B cell (primary cell): ENCODE measurements around the gene ANKRD31. TPM values are rescaled to one million over a fixed set of nuclear protein-coding genes. Genes with fewer than 3 reads are reported as not detected.

Experiments
- ATAC-seq: fragments of 200-7000 bp; cut with Tn5 transposase; one replicate; pipeline ENCODE4 v1.10.0; 2021; ENCODE audit warnings: low read depth, mild to moderate bottlenecking, moderate number of reproducible peaks, moderate library complexity
- CTCF ChIA-PET: fragments of 350-600 bp; sonication (Branson Sonifier 250); formaldehyde crosslinking; loops from one replicate; lab custom pipeline; 2021; ENCODE audit warnings: antibody characterized with exemption, inconsistent platforms; lab: Charles Lee
- POLR2A ChIA-PET: fragments of 350-600 bp; sonication (Branson Sonifier 250); formaldehyde crosslinking; loops from one replicate; lab custom pipeline; 2021; ENCODE audit warnings: antibody characterized with exemption; lab: Charles Lee
- DNase-seq: peaks from one replicate; pipeline ENCODE4 v3.0.0; 2013
- H2AFZ ChIP-seq: 2 replicates; pipeline ENCODE4 v1.6.1; 2012; ENCODE audit warnings: mild to moderate bottlenecking, low read depth, low read length; ENCODE audit not compliant: insufficient read depth, poor library complexity, severe bottlenecking
- H3K27ac ChIP-seq, 2 donors: 1 replicate in 1 of 2; 2 replicates in 1 of 2; pipeline ENCODE4 v1.5.1; 2012 to 2013; ENCODE audit warnings: low read length in 2 of 2, mild to moderate bottlenecking in 2 of 2, moderate library complexity in 1 of 2
- H3K27me3 ChIP-seq, 4 experiments: fragments of 200-600 bp in 1 of 4; sonication (generic) in 1 of 4; replicated peaks in 1 of 4; 1 replicate in 2 of 4; 2 replicates in 2 of 4; pipeline versions ENCODE4 v1.6.1 to v1.7.0; 2013 to 2016; ENCODE audit warnings: low read length in 3 of 4, mild to moderate bottlenecking in 2 of 4, mixed read lengths in 1 of 4, moderate library complexity in 1 of 4; ENCODE audit not compliant: insufficient read depth in 4 of 4, control insufficient read depth in 3 of 4; ENCODE audit errors: control extremely low read depth in 1 of 4
- H3K36me3 ChIP-seq, 2 experiments: replicated peaks in 1 of 2; 1 replicate in 1 of 2; 2 replicates in 1 of 2; pipeline versions ENCODE4 v1.6.1 to v1.7.1; 2013; ENCODE audit warnings: low read length in 1 of 2; ENCODE audit not compliant: insufficient read depth in 2 of 2, control insufficient read depth in 1 of 2; ENCODE audit errors: control extremely low read depth in 1 of 2, extremely low read depth in 1 of 2
- H3K4me1 ChIP-seq, 2 donors: fragments of 200-600 bp in 1 of 2; sonication (generic) in 1 of 2; 1 replicate in 1 of 2; 2 replicates in 1 of 2; pipeline versions ENCODE4 v1.5.1 to v1.6.1; 2013 to 2017; ENCODE audit warnings: low read length in 2 of 2; ENCODE audit not compliant: control insufficient read depth in 2 of 2, insufficient read depth in 2 of 2
- H3K4me2 ChIP-seq: replicated peaks from 2 replicates; pipeline ENCODE3; 2012; ENCODE audit warnings: mild to moderate bottlenecking, low read depth, low read length; ENCODE audit not compliant: poor library complexity, severe bottlenecking
- H3K4me3 ChIP-seq, 5 experiments: fragments of 200-600 bp in 1 of 5; sonication (generic) in 1 of 5; 1 replicate in 3 of 5; 2 replicates in 2 of 5; pipeline versions ENCODE4 v1.5.1 to v1.7.0; 2011 to 2016; ENCODE audit warnings: low read length in 4 of 5, mild to moderate bottlenecking in 4 of 5, low read depth in 2 of 5, control low read depth in 1 of 5, moderate library complexity in 1 of 5; ENCODE audit not compliant: insufficient read depth in 1 of 5; ENCODE audit errors: control extremely low read depth in 1 of 5, extremely low read depth in 1 of 5
- H3K79me2 ChIP-seq: fragments of 200-600 bp; sonication (generic); one replicate; pipeline ENCODE4 v1.6.0; 2016; ENCODE audit warnings: low read length; ENCODE audit not compliant: control insufficient read depth, insufficient read depth
- H3K9ac ChIP-seq: fragments of 200-600 bp; sonication (generic); 2 replicates; pipeline ENCODE4 v1.6.1; 2017; ENCODE audit warnings: mild to moderate bottlenecking, low read length, moderate library complexity
- H3K9me3 ChIP-seq, 3 donors: one replicate each; pipeline versions ENCODE4 v1.6.1 to v1.7.1; 2013; ENCODE audit warnings: low read length in 2 of 3; ENCODE audit not compliant: control insufficient read depth in 2 of 3, insufficient read depth in 1 of 3; ENCODE audit errors: control extremely low read depth in 1 of 3
- H4K20me1 ChIP-seq: 2 replicates; pipeline ENCODE4 v1.6.0; 2012; ENCODE audit warnings: mild to moderate bottlenecking, low read length; ENCODE audit not compliant: insufficient read depth, control insufficient read depth, poor library complexity, severe bottlenecking
- H3K27ac Mint-ChIP-seq: one replicate; pipeline ENCODE4 v1.8.0; 2021; ENCODE audit warnings: mixed read lengths
- H3K27me3 Mint-ChIP-seq: one replicate; pipeline ENCODE4 v1.8.0; 2021; ENCODE audit warnings: mixed read lengths
- H3K4me1 Mint-ChIP-seq: one replicate; pipeline ENCODE4 v1.8.0; 2021; ENCODE audit warnings: mixed read lengths
- H3K4me3 Mint-ChIP-seq: one replicate; pipeline ENCODE4 v1.8.0; 2021; ENCODE audit warnings: mixed read lengths
- H3K9me3 Mint-ChIP-seq: one replicate; pipeline ENCODE4 v1.8.0; 2022; ENCODE audit warnings: mixed read lengths; ENCODE audit not compliant: insufficient read depth
- CTCF ChIP-seq: fragments of 200-600 bp; IDR thresholded peaks from one replicate; pipeline ENCODE4 v1.8.0; 2022; ENCODE audit warnings: antibody characterized with exemption, mild to moderate bottlenecking
- EZH2 ChIP-seq: IDR thresholded peaks from 2 replicates; pipeline ENCODE4 v1.6.1; 2012; ENCODE audit warnings: borderline replicate concordance, low read depth, mild to moderate bottlenecking, moderate library complexity, low read length; ENCODE audit not compliant: insufficient read depth, poor library complexity, severe bottlenecking
- whole genome bisulfite sequencing: methylation state at CpG from one replicate; pipeline ENCODE4 v1.1.5; 2013; ENCODE audit warnings: missing lambda C conversion rate; ENCODE audit not compliant: insufficient coverage; 5-methylcytosine and 5-hydroxymethylcytosine counted together
- intact Hi-C: fragments of 100-400 bp; cut with micrococcal nuclease; formaldehyde crosslinking; loops from one replicate; pipeline ENCODE4 v1.10.0; 2022
- polyA plus RNA-seq: library from polyadenylated mRNA; depleted of rRNA; stranded (reverse); fragments of >200 nt; gene quantifications from 2 replicates; pipeline ENCODE4 v1.2.3, GENCODE V29; 2012
- total RNA-seq, 2 donors: library from RNA; stranded (reverse); fragments of 120-200 nt in 1 of 2; gene quantifications; 1 replicate in 1 of 2; 2 replicates in 1 of 2; pipeline versions ENCODE4 v1.2.3 to v1.2.4, GENCODE V29; 2013 to 2022

The ANKRD31 gene
- total and polyA plus RNA-seq, 2 donors (not counting 1 experiment from before 2014, with no cell fraction given) = 0.06 to 0.10 TPM

GRCh38 chr5:75078027-75078426 is 158.7 kb downstream of the ANKRD31 start:
- no CpG with 5 or more reads among the region's 5 CpGs for WGBS
- no peak for DNase-seq
- Mint-ChIP-seq H3K9me3 (no peaks in the 10 kb centered on the region), H3K27ac (no peak overlapping the region), H3K27me3 (peaks cover 17% of the 10 kb centered on the region), H3K4me3 (no peak overlapping the region), H3K4me1 (no peaks in the 10 kb centered on the region)
- no peaks in the 10 kb centered on the region for H3K9me3 ChIP-seq
- no peak overlapping the region for H3K4me2 ChIP-seq
- H4K20me1 ChIP-seq = no peaks in the 10 kb centered on the region
- H2AFZ ChIP-seq = no peak overlapping the region
- no peak for ATAC-seq
- ChIA-PET CTCF (interaction anchor here (0.7 kb wide), 1 partner anchor 1356 kb away, joined by 3 read pairs; no protein-coding TSS in a partner anchor), POLR2A (no interaction called here)
- no peaks in the 10 kb centered on the region for H3K27me3 ChIP-seq
- intact Hi-C loops = no loop called here
- no peak overlapping the region for H3K9ac ChIP-seq
- H3K27ac ChIP-seq = no peak overlapping the region
- H3K4me1 ChIP-seq = no peaks in the 10 kb centered on the region
- H3K36me3 ChIP-seq = no peaks in the 10 kb centered on the region
- no peaks in the 10 kb centered on the region for H3K79me2 ChIP-seq
- no peak overlapping the region for H3K4me3 ChIP-seq
- TF ChIP-seq CTCF = no peak
- no peak for TF ChIP-seq EZH2

GRCh38 chr5:75072061-75072460 is 164.6 kb downstream of the ANKRD31 start:
- H3K4me2 ChIP-seq = no peak overlapping the region
- no peak for TF ChIP-seq CTCF
- no peak for TF ChIP-seq EZH2
- Mint-ChIP-seq H3K27me3 (peaks cover 18% of the 10 kb centered on the region), H3K27ac (no peak overlapping the region), H3K9me3 (no peaks in the 10 kb centered on the region), H3K4me3 (no peak overlapping the region), H3K4me1 (no peaks in the 10 kb centered on the region)
- no peaks in the 10 kb centered on the region for H3K9me3 ChIP-seq
- no peak overlapping the region for H3K9ac ChIP-seq
- no peak overlapping the region for H3K4me3 ChIP-seq
- no peaks in the 10 kb centered on the region for H4K20me1 ChIP-seq
- POLR2A ChIA-PET = no interaction called here
- no peaks in the 10 kb centered on the region for H3K79me2 ChIP-seq
- H2AFZ ChIP-seq = no peak overlapping the region
- CTCF ChIA-PET = no interaction called here
- no peaks in the 10 kb centered on the region for H3K4me1 ChIP-seq
- no peak for ATAC-seq
- H3K36me3 ChIP-seq = no peaks in the 10 kb centered on the region
- H3K27ac ChIP-seq = no peak overlapping the region
- DNase-seq = no peak
- no peaks in the 10 kb centered on the region for H3K27me3 ChIP-seq
- intact Hi-C loops = no loop called here
